K562 (cell line): Measurements from ENCODE around the gene NACC1. TPM values are rescaled to one million over a fixed set of nuclear protein-coding genes. Genes with fewer than 3 reads are reported as not detected.

ENCODE experiments used
- ATAC-seq: fragments of 200-7000 bp; cut with Tn5 transposase; 3 replicates; pipeline ENCODE4 v1.9.1; 2020; ENCODE audit warnings: moderate library complexity
- BruUV-seq: library from RNA; stranded (reverse); fragments of 400-500 nt; replicated peaks from 2 replicates; lab custom pipeline; 2021; lab: Mats Ljungman, UMichigan
- CTCF ChIA-PET: fragments of 300-600 bp; formaldehyde crosslinking; extraction: SDS; loops from one replicate; lab custom pipeline; 2021; ENCODE audit warnings: low intra/inter-chr PET ratio; lab: Yijun Ruan, JAX
- POLR2A ChIA-PET: fragments of 300-600, 350-650 bp; sonication (Branson Sonifier 250); formaldehyde crosslinking; extraction: SDS; loops from one replicate; lab custom pipeline; 2021; ENCODE audit warnings: antibody characterized with exemption, inconsistent platforms; lab: Yijun Ruan, JAX
- DNase-seq, 4 experiments: peaks; one replicate each; pipeline versions ENCODE4 v3.0.0 to v3.0.0-alpha.2; 2011 to 2018; ENCODE audit warnings: low spot score in 3 of 4, mixed read lengths in 3 of 4; ENCODE audit errors: extremely low read depth in 1 of 4
- FAIRE-seq: peaks from 2 replicates; lab custom pipeline; 2011; peaks lifted over from hg19 to GRCh38; lab: Jason Lieb, UNC
- H2AFZ ChIP-seq: 2 replicates; pipeline ENCODE4 v1.6.0; 2011; ENCODE audit warnings: low read depth, low read length, control low read depth, inconsistent platforms
- H3K27ac ChIP-seq: fragments of 200-600 bp; 3 replicates; pipeline ENCODE4 v1.8.0; 2011; ENCODE audit warnings: low read depth, mild to moderate bottlenecking, control low read depth, inconsistent platforms, low read length, moderate library complexity, mixed read lengths; ENCODE audit errors: extremely low read depth
- H3K27me3 ChIP-seq, 2 experiments: fragments of 300-600 bp in 1 of 2; 2 replicates in 1 of 2; 3 replicates in 1 of 2; pipeline versions ENCODE4 v1.6.0 to v1.8.0; 2011; ENCODE audit warnings: inconsistent platforms in 2 of 2, low read length in 2 of 2, mild to moderate bottlenecking in 1 of 2, mixed read lengths in 1 of 2, moderate library complexity in 1 of 2; ENCODE audit not compliant: control insufficient read depth in 2 of 2, insufficient read depth in 2 of 2
- H3K36me3 ChIP-seq: fragments of 300-600 bp; 3 replicates; pipeline ENCODE4 v1.8.0; 2011; ENCODE audit warnings: mild to moderate bottlenecking, low read length, inconsistent platforms; ENCODE audit not compliant: control insufficient read depth, insufficient read depth
- H3K4me1 ChIP-seq, 2 experiments: fragments of 200-600 bp in 1 of 2; replicated peaks in 1 of 2; 2 replicates in 1 of 2; 3 replicates in 1 of 2; pipeline versions ENCODE4 v1.5.1 to v1.8.0; 2011; ENCODE audit warnings: inconsistent platforms in 2 of 2, low read length in 2 of 2, mild to moderate bottlenecking in 1 of 2, mixed read lengths in 1 of 2, moderate library complexity in 1 of 2; ENCODE audit not compliant: control insufficient read depth in 2 of 2, insufficient read depth in 2 of 2
- H3K4me2 ChIP-seq: 2 replicates; pipeline ENCODE4 v1.6.1; 2011; ENCODE audit warnings: low read length, control low read depth, inconsistent platforms, mixed read lengths; ENCODE audit not compliant: insufficient read depth
- H3K4me3 ChIP-seq: fragments of 200-600 bp; sonication (generic), shearing (Covaris generic); 2 replicates; pipeline ENCODE4 v1.5.1; 2016; ENCODE audit warnings: control low read depth, inconsistent platforms
- H3K79me2 ChIP-seq: fragments of 200-600 bp; 3 replicates; pipeline ENCODE4 v1.8.0; 2011; ENCODE audit warnings: low read length, inconsistent platforms; ENCODE audit not compliant: control insufficient read depth, insufficient read depth
- H3K9ac ChIP-seq, 2 experiments: 2 replicates each; pipeline versions ENCODE4 v1.6.0 to v1.6.1; 2011; ENCODE audit warnings: low read depth in 2 of 2, low read length in 2 of 2, control low read depth in 1 of 2, inconsistent platforms in 1 of 2, mild to moderate bottlenecking in 1 of 2, mixed read lengths in 1 of 2; ENCODE audit not compliant: insufficient read depth in 1 of 2
- H3K9me1 ChIP-seq: one replicate; pipeline ENCODE4 v1.6.0; 2011; ENCODE audit warnings: inconsistent platforms, mild to moderate bottlenecking, low read length, moderate library complexity; ENCODE audit not compliant: control insufficient read depth, insufficient read depth
- H3K9me3 ChIP-seq: replicated peaks from 2 replicates; pipeline ENCODE4 v1.5.1; 2011; ENCODE audit warnings: low read depth, low read length, inconsistent platforms; ENCODE audit not compliant: control insufficient read depth, insufficient read depth
- H4K20me1 ChIP-seq: replicated peaks from 2 replicates; pipeline ENCODE4 v1.6.1; 2011; ENCODE audit warnings: low read length, inconsistent platforms, mixed read lengths; ENCODE audit not compliant: control insufficient read depth, insufficient read depth
- HIVEP1 ChIP-seq: fragments of 250-450 bp; sonication (Bioruptor Pico); IDR thresholded peaks from 2 replicates; pipeline ENCODE4 v1.4.0; 2020; ENCODE audit warnings: mild to moderate bottlenecking
- JUN ChIP-seq, 2 experiments: sonication (generic) in 1 of 2; formaldehyde crosslinking in 1 of 2; IDR thresholded peaks; 2 replicates each; pipeline versions ENCODE4 v1.6.1 to v1.8.0; 2012 to 2022; ENCODE audit warnings: borderline replicate concordance in 2 of 2, mild to moderate bottlenecking in 2 of 2, improper control_type of control experiment in 1 of 2, low read depth in 1 of 2, low read length in 1 of 2, missing genetic modification reagents in 1 of 2
- LARP7 ChIP-seq: fragments of 450-650 bp; IDR thresholded peaks from 2 replicates; pipeline ENCODE4 v1.6.1; 2016
- MTA1 ChIP-seq: fragments of 450-650 bp; IDR thresholded peaks from 2 replicates; pipeline ENCODE4 v1.6.1; 2017; ENCODE audit warnings: borderline replicate concordance
- NCOA6 ChIP-seq: fragments of 450-650 bp; IDR thresholded peaks from 2 replicates; pipeline ENCODE4 v1.6.1; 2017; ENCODE audit warnings: mild to moderate bottlenecking
- NR2F6 ChIP-seq: fragments of 450-650 bp; formaldehyde crosslinking; IDR thresholded peaks from 2 replicates; pipeline ENCODE4 v1.4.0; 2020; ENCODE audit warnings: mild to moderate bottlenecking
- PHF8 ChIP-seq: fragments of 200-600 bp; sonication (generic); IDR thresholded peaks from 2 replicates; pipeline ENCODE4 v1.6.1; 2012; ENCODE audit warnings: mixed run types, mild to moderate bottlenecking, inconsistent platforms, low read length, moderate library complexity, borderline replicate concordance
- SAFB2 ChIP-seq: fragments of 200-400 bp; formaldehyde crosslinking; IDR thresholded peaks from 2 replicates; pipeline ENCODE4 v1.6.1; 2018; ENCODE audit warnings: borderline replicate concordance, low read length, low read depth, moderate library complexity; ENCODE audit not compliant: severe bottlenecking
- SETDB1 ChIP-seq: IDR thresholded peaks from one replicate; pipeline ENCODE4 v1.6.1; 2012; ENCODE audit warnings: low read length, control low read depth, inconsistent platforms
- SLC30A9 ChIP-seq: fragments of 250-450 bp; sonication (Bioruptor Pico); IDR thresholded peaks from 2 replicates; pipeline ENCODE4 v1.8.0; 2022; ENCODE audit warnings: mild to moderate bottlenecking, moderate library complexity
- TAF1 ChIP-seq: IDR thresholded peaks from 2 replicates; pipeline ENCODE4 v1.6.1; 2011; ENCODE audit warnings: mild to moderate bottlenecking, low read length, moderate library complexity; ENCODE audit not compliant: insufficient read depth, control insufficient read depth, severe bottlenecking; ENCODE audit errors: extremely low read depth
- TAL1 ChIP-seq: fragments of 450-650 bp; IDR thresholded peaks from 2 replicates; pipeline ENCODE4 v1.6.1; 2016; ENCODE audit warnings: mild to moderate bottlenecking
- THRB ChIP-seq: fragments of 450-650 bp; formaldehyde crosslinking; conservative IDR thresholded peaks from 2 replicates; pipeline ENCODE4 v1.4.0; 2022; ENCODE audit warnings: mild to moderate bottlenecking, missing genetic modification characterization
- ZFP1 ChIP-seq: fragments of 450-650 bp; formaldehyde crosslinking; IDR thresholded peaks from 2 replicates; pipeline ENCODE4 v1.4.0; 2020; ENCODE audit warnings: mild to moderate bottlenecking, mixed read lengths
- ZKSCAN8 ChIP-seq: fragments of 200-800 bp; sonication (Bioruptor generic); IDR thresholded peaks from 2 replicates; pipeline ENCODE4 v1.6.1; 2016; ENCODE audit warnings: missing genetic modification characterization, missing compliant biosample characterization
- ZNF263 ChIP-seq: sonication (generic); formaldehyde crosslinking; IDR thresholded peaks from 2 replicates; pipeline ENCODE4 v1.8.0; 2022; ENCODE audit warnings: mild to moderate bottlenecking, missing genetic modification reagents, borderline replicate concordance
- ZNF512 ChIP-seq: IDR thresholded peaks from 2 replicates; pipeline ENCODE4 v1.6.1; 2016; ENCODE audit warnings: missing genetic modification characterization, missing compliant biosample characterization
- WGBS: fragments of 100-300 bp; shearing (Covaris generic); methylation state at CpG from one replicate; pipeline ENCODE4 v1.1.6; 2016; ENCODE audit warnings: low coverage, mixed read lengths; ENCODE audit not compliant: insufficient coverage; ENCODE audit errors: missing lambda C conversion rate; 5-methylcytosine and 5-hydroxymethylcytosine counted together
- in situ Hi-C: fragments of 300-500 bp; cut with MboI; formaldehyde crosslinking; loops from 4 replicates; pipeline ENCODE4 v1.15.0; 2018; ENCODE audit warnings: inconsistent platforms, mixed read lengths
- intact Hi-C: fragments of 100-400 bp; cut with micrococcal nuclease; formaldehyde crosslinking; loops from 2 replicates; pipeline ENCODE4 v1.14.2; 2022
- polyA plus RNA-seq, 8 experiments: library from polyadenylated mRNA; depleted of rRNA in 4 of 8; stranded (reverse) in 5 of 8; unstranded in 3 of 8; fragments of >200 nt; fragmentation: Nextera tagmentation in 2 of 8; fragmentation: Illumina TruSeq in 1 of 8; extraction: Ambion mirVana in 2 of 8; extraction: Trizol in 1 of 8; gene quantifications; 2 replicates each; pipeline versions ENCODE4 v1.2.1 to v1.2.3, GENCODE V29; 2011 to 2014; ENCODE audit warnings: inconsistent platforms in 1 of 8, missing spikeins in 1 of 8
- total RNA-seq, 7 experiments: library from RNA; depleted of rRNA in 6 of 7; stranded (reverse); fragments of >200 nt in 6 of 7; fragmentation: Illumina TruSeq in 2 of 7; extraction: Trizol in 2 of 7; gene quantifications; 2 replicates each; pipeline versions ENCODE4 v1.2.1 to v1.2.3, GENCODE V29; 2011 to 2021; ENCODE audit warnings: low replicate concordance in 1 of 7

The NACC1 gene
- total and polyA plus RNA-seq, 9 of the 15 experiments (the other 6 are each of a cell fraction or from before 2014, with no cell fraction given): 0.04 to 96.6 (median 25.8) TPM

GRCh38 chr19:13116282-13117175, 1.5 kb upstream of the NACC1 start, which contains the start of gene TRMT1 (continued):
- TF ChIP-seq PHF8 (peak; percentile 57; the same call in 1 of the 2 replicates), ZFP1 (no peak), MTA1 (no peak), NR2F6 (CRISPR knock-in tag) (no peak), HIVEP1 (no peak), JUN (IDR thresholded peaks at IDR 0.05; ENCODE audit: borderline replicate concordance, low read depth, low read length) (peak; percentile 82; the same call in 1 of the 2 replicates), JUN (CRISPR knock-in tag; IDR thresholded peaks at IDR 0.05; ENCODE audit: borderline replicate concordance) (no peak; the same call in 1 of the 2 replicates), SLC30A9 (CRISPR knock-in tag) (no peak)

GRCh38 chr19:13117176-13117771, 790 bp upstream of the NACC1 start:
- in situ Hi-C loops: no loop called here
- peaks cover 75% of the 10 kb centered on the region for H3K79me2 ChIP-seq
- no peaks in the 10 kb centered on the region for H3K9me3 ChIP-seq
- peaks cover 21 to 49% of the 10 kb centered on the region in 2 experiments; a peak in 4 of 5 replicates for H3K4me1 ChIP-seq
- peak overlapping the region; percentile 96 for H3K4me2 ChIP-seq
- peaks cover 12% of the 10 kb centered on the region for H3K9me1 ChIP-seq
- H3K36me3 ChIP-seq: peaks cover 64% of the 10 kb centered on the region
- WGBS: 2% methylated on average over 20 of the region's 20 CpGs
- FAIRE-seq (peak; percentile 63), ATAC-seq (peak; percentile 10), DNase-seq (no peak)
- ChIA-PET CTCF (no interaction called here), POLR2A (interaction anchor here (0.5 to 4.9 kb wide), 13 partner anchors 8 to 785 kb away, joined by 3 to 31 read pairs (median 4); partner anchors contain the start of genes IER2, RNASEH2A and STX10)
- no TSS peak for BruUV-seq
- H2AFZ ChIP-seq: peak overlapping the region; percentile 69
- no peaks in the 10 kb centered on the region for H3K27me3 ChIP-seq
- H3K9ac ChIP-seq: peak overlapping the region; percentile 87 to 97
- H3K4me3 ChIP-seq: peak overlapping the region; percentile 90
- peak overlapping the region; percentile 77 for H3K27ac ChIP-seq
- intact Hi-C loops: loop anchor here (2.0 kb wide), 1 partner anchor 14 kb away; the partner anchor contains the start of gene LYL1
- H4K20me1 ChIP-seq: peaks cover 31% of the 10 kb centered on the region
- TF ChIP-seq TAF1: peak; percentile 7
- peak; percentile 89; the same call in 1 of the 2 replicates for TF ChIP-seq LARP7
- TF ChIP-seq TAL1: 0 out of 2 replicates have a peak, but pooled peaks have one; percentile 2
- TF ChIP-seq ZKSCAN8 (CRISPR knock-in tag): peak; percentile 70; the same call in 1 of the 2 replicates
- TF ChIP-seq SETDB1: no peak
- no peak for TF ChIP-seq SAFB2
- TF ChIP-seq ZNF263 (CRISPR knock-in tag): no peak
- no peak for TF ChIP-seq THRB (CRISPR knock-in tag)
- TF ChIP-seq ZNF512 (tag): peak; percentile 37; the same call in 1 of the 2 replicates
- TF ChIP-seq NCOA6: no peak
